NCI-H187 treated with DMSO at 0.1 percent for 48 hours (cell line): ENCODE results near the gene RAB8A.
"Not testable (repeated sequence)": the region's sequence is repeated elsewhere in the genome, so short reads cannot be mapped to it uniquely, and the experiment has no call there.

Experiments used
- DNase-seq: peaks from one replicate; lab custom pipeline; 2025; lab: John Stamatoyannopoulos, UW

The RAB8A gene

DNA sequence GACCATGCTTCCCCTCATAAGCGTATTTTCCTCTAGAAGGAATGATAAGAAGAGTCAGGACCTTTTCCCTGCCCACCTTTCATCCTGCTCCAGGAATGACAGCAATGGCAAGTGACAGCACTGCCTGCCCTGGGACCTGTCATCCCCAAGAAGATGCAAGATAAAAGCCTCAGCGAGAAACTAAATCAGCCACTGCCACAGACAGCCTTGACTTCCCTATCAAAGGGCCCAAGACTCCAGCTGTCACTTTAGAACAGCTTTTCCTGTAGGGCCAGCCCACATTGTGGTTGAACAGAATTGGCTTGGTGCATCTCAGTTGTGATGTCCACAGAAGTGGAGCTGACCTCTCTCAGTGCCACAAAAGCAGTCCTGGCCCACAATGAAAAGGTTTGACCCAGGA lies 1.1 kb downstream of the RAB8A start:
- DNase-seq, result no peak

DNA sequence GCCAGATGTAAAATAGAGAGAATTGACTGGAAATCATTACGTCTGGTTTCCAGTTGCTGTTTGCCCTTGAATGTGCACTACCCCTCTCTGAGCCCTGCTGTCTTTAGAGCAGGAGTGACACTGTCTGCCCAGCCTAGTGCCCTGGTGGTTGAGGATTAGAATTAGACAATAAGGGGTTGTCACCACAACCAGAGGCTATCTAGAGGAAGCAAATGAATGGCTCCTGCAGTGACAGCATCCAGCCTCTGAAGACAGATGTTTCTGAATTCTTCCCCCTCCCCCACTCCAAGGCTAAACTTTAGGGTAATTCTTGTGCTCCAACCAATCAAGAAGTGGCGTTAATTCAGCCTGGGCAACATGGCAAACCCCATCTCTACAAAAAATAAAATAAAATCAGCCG lies 2.0 kb downstream of the RAB8A start:
- no peak for DNase-seq

GRCh38 chr19:16115301-16116039 lies 3.8 kb downstream of the RAB8A start:
- no peak for DNase-seq

GRCh38 chr19:16116067-16116466 lies 4.4 kb downstream of the RAB8A start:
- no peak for DNase-seq

DNA sequence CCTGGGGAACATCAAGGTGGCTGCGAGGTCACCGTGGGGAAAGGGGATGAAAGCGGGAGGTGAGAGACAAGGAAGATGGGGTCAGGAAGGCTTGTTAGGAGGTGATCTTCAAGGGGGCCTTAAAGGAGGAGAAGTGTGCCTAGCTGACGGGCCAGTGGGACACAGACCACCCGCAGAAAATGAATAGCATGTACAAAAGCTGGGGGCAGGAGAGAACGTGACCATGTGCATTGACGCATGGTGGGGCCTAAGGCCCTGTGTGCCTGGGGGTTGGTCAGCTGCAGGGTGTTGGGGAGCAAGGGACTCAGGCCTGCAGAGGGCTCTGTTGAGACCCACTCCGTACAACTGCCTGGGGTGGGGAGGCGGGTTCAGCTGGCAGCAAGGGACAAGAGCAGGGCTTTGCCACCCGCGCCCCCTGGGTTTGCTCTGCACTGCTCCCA lies 5.9 kb downstream of the RAB8A start:
- no peak for DNase-seq

DNA sequence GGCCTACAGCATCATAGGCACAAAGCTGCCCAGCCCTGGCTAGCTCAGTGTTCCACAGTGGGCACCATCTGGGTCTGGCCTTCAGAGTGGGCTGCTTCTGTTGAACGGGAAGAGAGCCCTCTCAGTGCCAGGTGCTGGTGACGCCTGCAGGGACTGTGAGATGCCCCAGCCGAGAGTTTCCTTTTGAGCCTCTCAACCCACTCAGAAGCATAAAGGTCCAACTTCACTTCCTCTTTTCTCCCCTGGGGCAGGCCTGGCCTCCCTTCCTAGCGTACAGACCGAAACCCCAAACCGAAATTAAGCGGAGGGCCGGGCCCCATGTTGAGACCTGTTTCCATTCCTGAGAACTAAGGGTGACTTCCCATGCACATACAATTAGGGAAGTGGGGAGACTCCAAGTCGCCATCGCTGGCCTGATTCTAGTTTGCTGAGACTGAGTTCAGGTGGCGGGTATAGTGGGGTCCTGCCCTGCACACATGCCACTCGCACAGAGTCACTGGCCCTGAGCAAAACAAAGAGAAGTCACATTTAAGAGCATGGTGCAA lies 6.9 kb downstream of the RAB8A start:
- no peak for DNase-seq

- not testable (repeated sequence) for DNase-seq
These were observed 7.6 kb downstream of the RAB8A start for GRCh38 chr19:16119075-16119857.

DNA sequence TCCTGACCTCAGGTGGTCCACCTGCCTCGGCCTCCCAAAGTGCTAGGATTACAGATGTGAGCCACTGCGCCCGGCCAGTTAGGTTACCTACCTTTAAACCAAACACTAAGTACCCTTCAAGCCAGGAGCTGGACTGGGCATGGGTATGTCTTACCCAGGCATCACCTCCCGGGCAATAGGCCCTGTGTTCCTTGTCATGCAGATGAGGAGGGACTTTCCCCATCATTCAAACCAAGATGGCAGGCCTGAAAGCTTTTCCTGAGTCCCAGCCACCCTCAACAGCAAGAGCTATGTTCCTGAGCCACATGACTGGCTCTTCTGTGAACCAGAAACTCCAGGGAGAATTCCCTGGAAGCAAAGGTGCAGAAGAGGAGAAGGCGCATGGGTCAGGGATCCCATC lies 9.5 kb downstream of the RAB8A start:
- no peak for DNase-seq

DNA sequence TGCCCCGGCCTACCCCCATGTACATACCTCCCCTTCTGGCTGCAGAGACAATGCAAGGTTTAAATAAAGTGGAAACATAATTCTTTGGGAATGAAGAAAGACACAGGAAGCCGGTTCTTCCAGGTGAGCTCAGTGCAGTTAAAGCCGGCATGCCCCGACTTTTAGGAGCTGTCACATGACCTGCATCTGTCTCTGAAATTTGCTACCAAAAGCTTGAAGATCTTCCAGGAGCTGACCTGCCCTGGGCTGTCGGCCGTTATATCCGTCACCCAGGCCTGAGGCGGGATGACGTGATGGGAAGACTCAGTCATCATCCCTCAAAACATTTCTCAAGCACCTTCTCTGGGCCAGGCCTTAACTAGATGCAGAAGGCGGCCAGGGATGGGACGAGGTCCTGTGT lies 10.3 kb downstream of the RAB8A start:
- DNase-seq, result no peak

- DNase-seq, result no peak
These were observed 13.3 kb downstream of the RAB8A start for GRCh38 chr19:16124953-16125352.

GRCh38 chr19:16125737-16126495 lies 14.2 kb downstream of the RAB8A start:
- DNase-seq, result no peak

DNA sequence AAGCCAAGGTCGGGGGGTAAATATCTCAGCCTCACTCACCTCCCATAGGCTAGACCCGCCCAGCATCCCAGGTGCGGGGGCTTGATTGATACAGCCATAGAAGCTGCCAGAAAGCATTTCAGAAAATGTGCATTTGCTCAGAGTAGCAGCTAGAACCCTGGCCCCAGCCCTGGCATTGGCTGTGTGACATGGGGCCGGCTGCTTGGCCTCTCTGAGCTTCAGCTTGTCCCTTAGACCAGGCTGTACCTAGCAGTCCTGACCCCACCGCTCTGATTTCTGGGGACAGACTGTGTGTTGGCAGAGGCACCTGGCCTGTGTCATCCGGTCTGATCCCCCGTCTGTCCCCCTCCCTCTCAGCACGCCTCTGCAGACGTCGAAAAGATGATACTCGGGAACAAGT lies 15.4 kb downstream of the RAB8A start:
- DNase-seq, result no peak

GRCh38 chr19:16127776-16128371 lies 16.2 kb downstream of the RAB8A start:
- DNase-seq, result no peak

DNA sequence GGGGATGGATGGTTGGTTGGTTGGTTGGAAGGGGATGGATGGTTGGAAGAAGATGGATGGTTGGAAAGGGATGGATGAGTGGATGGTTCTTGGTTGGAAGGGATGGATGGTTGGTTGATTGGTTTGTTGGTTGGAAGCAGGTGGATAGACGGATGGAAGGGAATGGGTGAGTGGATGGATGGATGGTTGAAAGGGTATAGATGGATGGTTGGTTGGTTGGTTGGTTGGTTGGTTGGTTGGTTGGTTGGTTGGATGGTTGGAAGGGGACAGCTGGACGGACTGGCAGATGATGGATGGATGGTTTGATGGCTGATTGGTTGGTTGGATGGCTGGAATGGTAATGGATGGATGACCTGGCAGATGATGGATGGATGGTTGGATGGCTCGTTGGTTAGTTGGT lies 20.0 kb downstream of the RAB8A start:
- no peak for DNase-seq

DNA sequence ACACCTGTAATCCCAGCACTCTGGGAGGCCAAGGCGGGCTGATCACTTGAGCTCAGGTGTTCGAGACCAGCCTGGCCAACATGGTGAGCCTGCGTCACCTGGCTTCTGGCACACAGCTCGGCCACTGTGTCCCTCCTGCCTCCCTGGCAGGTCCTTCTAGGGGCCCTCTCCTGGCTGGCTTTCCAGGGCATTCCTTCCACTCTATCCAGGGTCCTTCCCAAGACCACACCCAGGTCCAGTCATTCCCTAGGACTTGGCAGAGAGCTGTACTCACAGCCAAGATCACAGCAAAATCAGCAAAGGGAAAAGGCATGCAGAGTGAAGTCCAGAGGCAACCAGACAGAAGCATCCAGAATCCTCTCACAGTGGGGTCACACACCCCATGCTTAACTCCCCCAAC lies 22.1 kb downstream of the RAB8A start:
- DNase-seq, result no peak

DNA sequence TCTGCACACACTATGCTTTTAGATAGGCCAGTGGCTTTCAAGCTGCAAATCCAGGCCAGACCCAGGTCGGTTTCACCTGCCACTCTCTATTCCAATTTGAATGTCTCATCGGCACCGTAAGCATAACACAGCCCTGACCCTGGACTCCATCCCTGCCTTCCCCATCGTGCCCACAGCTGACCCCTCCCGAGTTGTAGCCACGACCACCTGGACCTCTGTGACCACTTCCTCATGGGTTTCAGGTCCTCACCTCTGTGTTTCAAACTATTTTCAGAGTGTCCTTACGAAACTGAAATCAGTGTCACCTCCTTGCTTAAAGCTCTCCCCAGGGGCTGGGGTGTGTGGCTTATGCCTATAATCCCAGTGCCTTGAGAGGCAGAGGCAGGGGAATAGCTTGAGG lies 22.8 kb downstream of the RAB8A start:
- no peak for DNase-seq

DNA sequence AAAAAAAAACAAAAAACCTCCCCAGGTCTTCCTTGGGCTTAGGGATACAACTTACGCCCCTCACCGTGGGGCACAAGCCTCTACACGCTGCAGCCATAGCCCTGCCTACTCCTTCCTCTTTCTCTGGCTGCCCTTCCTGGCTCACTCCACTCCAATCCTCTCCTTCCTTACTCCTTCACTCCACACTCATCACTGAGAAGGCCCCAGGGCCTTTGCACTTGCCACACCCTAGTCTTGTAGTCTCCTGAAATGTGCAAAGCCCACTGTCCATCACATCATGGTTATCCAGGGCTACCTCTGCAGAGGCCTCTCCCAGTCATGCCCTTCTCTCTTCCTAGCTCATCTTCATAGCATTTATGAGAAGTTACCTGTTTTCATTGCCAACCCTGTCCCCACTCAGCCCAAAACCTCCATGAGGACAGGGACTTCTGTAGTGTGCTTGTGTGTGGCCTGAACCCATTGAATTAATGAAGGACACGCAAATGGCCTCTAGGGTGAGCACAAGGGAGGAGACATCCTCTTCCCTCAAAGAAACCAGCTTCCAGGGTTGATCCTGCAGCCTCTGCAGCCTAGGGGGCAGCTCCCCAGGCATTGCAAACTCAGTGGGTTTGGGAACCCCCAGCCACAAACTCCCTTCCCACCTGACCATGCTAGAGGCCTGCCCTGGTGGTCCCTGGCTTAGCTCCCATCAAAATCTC lies 23.9 kb downstream of the RAB8A start:
- DNase-seq, result no peak

GRCh38 chr19:16136185-16136999 lies 24.7 kb downstream of the RAB8A start:
- DNase-seq, result no peak

DNA sequence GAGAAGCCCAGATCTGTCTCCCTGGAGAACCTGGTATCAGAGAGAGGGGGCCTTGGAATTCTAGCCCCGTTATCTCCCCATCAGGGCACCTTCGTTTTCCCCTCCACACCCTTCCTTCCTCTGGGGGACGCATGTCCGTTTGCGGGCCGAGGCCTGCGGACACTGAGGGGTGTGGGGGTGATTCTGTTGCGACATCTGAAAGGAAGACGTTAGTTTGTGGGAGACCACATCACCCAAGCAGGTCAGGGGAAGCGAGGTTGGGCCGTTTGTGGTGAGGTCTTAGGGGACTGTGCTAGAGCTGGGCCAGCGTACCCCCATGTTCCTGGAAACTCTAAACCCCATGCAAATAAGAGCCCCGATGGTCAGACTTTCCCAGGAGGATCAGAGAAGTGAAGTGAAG lies 28.1 kb downstream of the RAB8A start:
- no peak for DNase-seq

- DNase-seq, result no peak
These were observed 29.4 kb downstream of the RAB8A start for GRCh38 chr19:16141043-16141442.
